CD1c-positive myeloid dendritic cell (primary cell): Measurements from ENCODE around the gene RNF180.

Experiments used
- DNase-seq: peaks from one replicate; pipeline ENCODE4 v3.0.0-alpha.2; 2016; ENCODE audit errors: extremely low spot score

The RNF180 gene, protein sequence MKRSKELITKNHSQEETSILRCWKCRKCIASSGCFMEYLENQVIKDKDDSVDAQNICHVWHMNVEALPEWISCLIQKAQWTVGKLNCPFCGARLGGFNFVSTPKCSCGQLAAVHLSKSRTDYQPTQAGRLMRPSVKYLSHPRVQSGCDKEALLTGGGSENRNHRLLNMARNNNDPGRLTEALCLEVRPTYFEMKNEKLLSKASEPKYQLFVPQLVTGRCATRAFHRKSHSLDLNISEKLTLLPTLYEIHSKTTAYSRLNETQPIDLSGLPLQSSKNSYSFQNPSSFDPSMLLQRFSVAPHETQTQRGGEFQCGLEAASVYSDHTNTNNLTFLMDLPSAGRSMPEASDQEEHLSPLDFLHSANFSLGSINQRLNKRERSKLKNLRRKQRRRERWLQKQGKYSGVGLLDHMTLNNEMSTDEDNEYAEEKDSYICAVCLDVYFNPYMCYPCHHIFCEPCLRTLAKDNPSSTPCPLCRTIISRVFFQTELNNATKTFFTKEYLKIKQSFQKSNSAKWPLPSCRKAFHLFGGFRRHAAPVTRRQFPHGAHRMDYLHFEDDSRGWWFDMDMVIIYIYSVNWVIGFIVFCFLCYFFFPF

DNA sequence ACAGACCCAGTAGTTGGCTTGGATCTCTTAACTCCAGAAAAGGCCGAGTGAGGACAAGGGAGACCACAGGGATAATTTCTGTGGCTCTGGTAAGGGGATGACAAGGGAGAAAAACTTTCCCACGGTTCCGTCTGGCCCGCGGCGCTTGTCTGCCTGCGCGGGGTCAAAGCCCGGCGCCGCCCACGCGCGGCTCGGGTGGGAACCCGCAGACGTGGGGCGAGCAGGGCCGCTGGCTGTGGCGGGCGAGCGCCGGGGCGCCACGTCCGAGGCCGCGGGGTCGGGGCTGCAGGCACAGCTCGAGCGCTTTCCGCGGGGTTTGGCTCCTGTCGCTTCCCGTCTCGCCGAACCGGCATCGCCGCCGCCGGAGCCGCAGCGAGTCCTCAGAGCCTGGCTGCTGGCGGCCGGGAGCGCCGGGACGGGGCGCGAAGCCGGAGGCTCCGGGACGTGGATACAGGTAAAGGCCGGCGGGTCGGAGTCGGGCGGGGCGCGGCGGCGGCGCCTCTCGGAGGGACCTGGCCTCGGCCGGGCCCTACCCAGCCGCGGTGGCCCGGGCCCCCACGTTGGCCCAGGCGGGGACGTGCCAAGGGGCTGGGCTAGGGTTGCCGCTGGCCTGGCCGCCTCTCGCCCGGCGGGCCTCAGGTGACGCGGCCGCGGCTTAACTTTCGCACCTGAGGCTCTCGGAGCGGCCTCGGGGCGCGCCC is at the start of gene RNF180:
Gene RNF180, plus strand, starts transcription at position 344 of the 701 bp plus-strand sequence. CDS start 34,965 bp downstream, outside the sequence.
- no peak for DNase-seq

DNA sequence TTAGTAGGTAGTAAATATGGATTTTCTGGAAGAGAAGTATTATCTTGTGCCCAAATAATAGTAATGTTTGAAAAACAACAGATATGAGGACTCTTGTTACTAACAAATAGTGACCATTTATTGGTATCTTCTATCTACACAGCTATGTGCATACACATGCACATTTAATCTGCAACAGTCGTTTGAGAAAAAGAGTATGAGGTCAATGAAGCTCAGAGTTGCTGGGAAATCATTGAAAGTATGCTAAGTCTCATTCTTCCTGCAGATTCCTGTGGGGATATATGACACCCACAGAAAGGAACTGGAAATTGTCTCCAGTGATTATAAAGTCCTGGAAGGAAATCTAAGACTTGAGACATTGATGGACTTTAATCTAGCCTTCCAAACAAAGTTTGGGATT is 40.1 kb upstream of the RNF180 start:
- no peak for DNase-seq

DNA sequence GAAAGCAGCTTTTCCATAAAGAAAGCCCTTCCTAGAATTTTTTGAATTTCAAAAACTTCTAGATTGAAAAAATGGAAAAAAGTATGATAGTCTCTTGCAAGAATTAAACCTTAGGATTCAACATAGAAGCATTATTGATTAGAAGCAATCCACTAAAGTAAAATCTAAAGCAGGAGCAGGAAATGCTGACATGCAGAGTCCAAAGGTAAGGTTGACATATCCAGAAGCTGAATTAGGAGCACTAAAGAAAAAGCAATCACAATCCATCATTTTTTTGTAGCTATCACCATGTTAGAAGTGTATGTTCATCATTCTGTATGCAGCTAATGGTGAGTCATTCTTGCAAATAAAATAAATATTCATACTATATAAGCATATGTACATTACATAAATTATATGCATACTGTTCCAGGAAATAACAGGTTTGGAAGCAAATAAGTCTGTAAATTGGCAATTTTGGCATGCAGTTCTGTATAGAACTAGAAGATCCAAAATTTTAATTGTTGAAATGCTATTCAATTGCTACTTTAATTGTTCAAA is 39.4 kb upstream of the RNF180 start:
- no peak for DNase-seq

DNA sequence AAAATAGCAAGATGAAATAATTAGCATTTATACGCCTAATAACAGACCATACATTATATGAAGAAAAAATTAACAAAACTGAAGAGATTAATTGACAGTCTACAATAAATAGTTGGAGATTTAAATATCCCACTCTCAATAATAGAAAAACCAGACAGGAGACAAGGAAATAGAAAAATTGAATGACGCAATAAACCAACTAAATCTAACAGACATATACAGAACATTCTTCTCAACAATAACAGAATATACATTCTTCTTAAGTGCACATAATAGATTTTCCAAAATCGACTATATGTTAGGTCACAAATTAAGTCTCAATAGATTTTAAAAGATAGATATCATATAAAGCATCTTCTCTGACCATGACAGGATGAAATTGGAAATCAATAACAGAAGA is 25.6 kb upstream of the RNF180 start:
- no peak for DNase-seq

DNA sequence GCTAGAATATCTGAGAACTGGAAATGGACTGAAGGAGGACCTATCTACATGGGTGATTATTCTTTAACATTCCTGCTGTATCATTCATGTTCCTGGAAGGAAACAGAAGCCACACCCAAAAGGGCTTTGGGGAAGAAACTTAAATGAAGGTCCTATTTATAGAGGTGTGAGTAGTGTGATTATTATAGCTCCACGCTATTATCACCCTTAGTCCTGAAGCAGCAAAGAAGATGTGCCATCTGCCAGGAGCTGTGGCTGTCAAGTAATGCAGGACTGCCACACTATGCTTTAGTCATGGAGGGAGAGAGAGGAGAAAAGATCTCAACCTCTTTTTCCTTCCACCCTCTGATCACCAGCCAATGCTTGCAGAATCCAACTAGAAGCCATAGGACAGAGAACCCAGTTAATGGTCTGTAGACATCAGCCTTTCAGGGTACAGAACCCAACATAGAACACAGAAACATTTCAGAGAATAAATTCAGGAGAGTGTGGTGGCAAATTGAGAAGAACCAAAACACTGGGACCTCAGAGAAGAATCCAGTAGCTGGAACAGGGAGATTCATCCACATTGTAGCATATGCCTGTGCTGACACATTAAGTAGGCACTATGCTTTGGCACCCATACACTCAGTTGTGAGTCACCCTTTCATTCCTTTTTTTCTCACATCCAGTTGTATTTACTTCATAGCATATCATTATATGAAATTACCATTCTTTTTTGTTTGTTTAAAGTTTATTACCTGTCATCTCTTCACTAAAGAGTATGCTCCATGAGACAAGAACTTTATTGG is 21.0 kb upstream of the RNF180 start:
- no peak for DNase-seq

DNA sequence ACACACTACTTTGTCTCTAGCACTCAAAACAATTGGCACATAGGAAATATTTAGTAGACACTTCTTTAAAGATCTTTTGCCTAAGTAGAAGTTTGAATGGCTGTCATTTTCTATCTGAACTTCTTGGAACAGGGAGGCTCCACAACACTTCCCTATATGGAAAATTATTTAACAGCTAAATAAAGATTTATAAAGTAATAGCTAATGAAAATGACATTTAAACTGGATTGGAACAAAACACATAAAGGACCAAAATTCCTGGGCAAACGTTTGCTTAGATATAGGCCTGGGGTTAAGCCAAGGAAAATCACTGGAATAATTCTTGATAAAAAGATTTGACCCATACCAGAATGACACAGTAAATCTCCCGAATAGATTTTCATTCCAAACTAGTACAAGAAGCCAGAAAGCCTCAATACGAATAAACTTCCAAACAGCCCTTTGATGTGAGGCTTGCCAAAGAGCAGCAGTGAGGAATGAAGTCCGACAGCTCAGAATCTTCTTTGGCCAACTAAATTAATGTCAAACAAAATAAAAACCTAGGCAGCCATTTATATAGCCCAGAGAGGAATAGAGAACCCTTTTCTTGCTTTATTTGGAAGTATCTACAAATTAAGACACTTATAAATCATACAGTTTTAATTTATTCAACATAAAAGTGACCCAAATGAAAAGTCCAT is 20.3 kb upstream of the RNF180 start:
- DNase-seq = no peak

DNA sequence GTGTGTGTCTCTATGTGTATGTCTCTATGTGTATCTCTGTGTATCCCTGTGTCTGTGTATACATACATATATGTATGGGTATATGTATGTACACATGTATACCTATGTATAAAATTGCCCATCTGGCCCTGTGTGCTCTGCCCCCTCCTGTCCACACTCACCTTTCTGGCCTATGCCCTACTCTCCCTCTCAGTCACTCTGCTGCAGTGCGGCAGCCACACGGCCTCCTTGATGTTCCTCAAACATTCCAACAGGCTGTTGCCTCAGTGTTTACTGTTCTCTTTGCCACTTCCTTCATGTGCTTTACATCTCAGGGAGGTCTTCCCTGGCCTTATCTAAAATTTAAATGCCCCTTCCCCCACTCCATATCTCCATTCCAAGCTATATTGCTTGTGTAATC is 18.3 kb upstream of the RNF180 start:
- DNase-seq = no peak

DNA sequence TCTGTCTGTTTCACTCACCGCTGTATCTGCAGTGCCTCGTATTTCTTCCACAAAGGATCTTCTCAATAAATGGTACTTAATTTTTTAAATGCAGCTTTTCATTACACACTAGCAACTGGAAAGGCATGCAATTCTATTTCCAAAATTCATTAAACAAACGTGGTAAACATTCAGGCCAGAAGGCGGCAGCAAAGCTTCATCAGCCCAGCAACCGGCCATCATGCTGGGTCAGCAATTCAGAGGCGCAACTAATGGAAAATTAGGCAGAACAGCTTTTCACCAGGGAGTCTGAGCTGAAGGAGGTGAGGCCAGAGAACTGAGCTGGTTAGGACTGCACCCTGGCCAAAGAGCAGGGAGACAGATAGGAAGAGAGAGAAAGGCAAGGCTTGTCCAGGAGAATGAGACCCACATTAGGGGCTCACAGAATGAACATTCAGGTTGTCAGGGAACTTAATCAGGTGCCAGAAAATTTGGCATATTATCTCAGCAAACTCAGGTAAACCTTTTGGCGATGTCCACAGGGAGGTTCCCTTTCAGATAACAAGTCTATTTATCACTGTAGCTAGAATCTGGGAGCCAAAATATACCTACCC is 17.7 kb upstream of the RNF180 start:
- DNase-seq = no peak

DNA sequence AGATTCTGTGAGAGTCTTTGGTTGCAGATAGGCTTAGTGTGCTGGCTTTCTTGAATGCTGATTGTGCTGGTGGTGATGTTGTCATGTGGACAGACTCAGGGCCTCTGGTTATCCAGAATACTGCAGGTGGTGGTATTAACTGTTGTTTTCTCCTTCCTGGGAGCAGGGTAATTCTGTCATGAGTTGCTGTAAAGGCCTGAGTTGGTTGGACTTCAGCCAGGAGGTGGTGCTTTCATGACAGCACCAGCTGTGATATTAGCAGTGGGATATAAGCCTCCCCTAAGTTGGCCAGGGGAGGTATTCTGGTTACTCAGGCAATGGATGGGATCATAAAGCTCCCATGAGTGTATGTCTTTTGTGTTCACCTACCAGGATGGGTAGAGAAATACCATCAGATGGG is 16.4 kb upstream of the RNF180 start:
- DNase-seq = no peak

DNA sequence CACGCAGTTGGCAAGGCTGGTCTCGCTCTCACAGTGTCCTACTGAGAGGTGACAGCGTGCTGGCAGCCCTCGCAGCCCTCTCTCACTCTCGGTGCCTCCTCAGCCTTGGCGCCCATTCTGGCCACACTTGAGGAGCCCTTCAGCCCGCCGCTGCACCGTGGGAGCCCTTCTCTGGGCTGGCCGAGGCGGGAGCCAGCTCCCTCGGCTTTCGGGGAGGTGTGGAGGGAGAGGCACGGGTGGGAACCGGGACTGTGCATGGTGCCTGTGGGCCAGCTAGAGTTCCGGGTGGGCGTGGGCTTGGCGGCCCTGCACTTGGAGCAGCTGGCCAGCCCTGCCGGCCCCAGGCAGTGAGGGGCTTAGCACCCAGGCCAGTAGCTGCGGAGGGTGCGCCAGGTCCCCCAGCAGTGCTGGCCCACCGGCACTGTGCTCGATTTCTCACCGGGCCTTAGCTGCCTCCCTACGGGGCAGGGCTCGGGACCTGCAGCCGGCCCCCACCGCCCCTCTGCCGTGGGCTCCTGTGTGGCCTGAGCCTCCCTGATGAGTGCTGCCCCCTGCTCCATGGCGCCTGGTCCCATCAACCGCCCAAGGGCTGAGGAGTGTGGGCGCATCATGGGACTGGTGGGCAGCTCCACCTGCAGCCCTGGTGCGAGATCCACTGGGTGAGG is 15.7 kb upstream of the RNF180 start:
- no peak for DNase-seq

DNA sequence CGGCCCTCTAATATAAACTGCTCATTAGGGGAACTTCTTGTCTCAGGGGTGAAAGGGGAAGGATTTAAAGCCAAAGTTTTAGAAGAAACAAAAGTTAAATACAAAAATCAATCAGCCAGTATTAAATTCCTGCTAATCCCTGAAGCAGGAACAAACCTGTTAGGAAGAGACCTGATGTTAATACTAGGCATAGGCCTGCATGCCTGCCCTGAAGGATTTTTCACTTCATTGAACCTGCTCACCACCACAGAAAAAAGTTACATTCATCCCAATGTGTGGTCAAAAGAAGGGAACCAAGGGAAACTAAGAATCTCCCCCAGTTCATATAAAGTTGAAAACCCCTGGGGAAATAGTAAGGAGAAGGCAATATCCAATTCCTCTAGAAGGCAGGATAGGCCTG is 9.4 kb upstream of the RNF180 start:
- DNase-seq = no peak

DNA sequence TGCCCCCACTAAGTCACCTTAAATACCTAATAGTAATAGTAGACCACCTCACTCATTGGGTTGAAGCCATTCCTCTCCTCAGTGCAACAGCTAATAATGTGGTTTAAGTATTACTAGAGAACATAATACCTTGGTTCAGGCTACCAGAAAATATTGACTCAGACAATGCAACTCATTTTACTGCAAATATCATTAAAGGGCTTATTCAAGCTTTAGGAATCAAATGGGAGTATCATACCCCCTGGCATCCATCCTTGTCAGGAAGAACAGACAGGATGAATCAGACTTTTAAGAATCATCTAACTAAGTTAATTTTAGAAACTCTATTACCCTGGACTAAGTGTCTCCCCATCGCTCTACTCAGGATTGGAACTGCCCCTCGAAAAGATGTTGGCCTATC is 6.8 kb upstream of the RNF180 start:
- no peak for DNase-seq

DNA sequence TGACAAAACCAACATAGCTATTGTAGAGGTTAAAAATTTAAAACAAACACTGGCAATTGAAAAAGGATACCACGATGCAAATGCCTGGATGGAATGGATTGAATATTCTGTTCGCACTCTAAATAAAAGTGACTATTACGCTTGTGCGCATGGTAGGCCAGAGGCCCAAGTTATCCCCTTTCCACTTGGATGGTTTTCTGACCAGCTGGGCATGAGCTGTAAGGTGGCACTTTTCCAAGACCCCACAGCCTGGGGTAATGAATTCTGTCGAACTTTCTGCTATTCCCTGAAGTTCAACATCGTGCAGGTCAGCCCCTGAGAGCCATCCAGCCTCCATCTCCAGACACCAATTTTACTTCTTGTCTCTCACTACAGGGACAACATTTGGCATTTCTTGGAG is 5.4 kb upstream of the RNF180 start:
- no peak for DNase-seq

DNA sequence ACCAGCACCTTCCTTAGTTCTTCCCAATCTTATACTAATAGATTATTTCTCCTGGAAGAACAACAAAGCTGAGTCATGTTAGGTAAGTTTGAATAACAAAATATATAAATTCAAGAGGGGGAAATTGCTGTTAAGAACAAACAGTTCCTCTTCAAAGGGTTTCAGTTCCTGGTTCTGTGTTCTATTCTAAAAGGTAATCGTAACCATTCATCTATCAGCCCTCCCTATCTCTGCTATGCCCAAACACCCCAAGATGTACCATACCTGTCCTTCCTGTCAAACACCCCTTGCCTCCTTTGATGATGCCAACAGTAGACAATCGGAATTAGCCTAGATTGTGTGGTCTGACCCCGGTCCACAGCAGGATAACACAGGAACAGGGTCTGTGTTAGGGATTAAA is 4.2 kb upstream of the RNF180 start:
- no peak for DNase-seq

DNA sequence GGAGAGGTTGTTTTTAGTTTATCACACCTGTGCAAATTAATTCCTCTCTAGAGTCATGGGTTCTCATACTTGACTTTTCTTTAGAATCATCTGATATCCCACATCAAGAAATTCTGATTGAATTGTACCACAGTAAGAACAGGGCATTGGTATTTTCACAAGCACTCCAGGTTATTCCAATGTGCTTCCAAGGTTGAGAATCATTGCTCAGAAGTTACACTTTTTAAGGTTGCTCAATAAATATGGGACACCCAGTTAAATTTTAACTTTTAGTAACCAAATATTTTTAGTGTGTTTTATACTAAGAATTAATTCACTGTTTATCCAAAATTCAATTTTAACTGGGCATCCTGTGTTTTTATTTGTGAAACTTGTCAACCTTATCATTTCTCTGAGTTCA is 2.5 kb upstream of the RNF180 start:
- DNase-seq = no peak

DNA sequence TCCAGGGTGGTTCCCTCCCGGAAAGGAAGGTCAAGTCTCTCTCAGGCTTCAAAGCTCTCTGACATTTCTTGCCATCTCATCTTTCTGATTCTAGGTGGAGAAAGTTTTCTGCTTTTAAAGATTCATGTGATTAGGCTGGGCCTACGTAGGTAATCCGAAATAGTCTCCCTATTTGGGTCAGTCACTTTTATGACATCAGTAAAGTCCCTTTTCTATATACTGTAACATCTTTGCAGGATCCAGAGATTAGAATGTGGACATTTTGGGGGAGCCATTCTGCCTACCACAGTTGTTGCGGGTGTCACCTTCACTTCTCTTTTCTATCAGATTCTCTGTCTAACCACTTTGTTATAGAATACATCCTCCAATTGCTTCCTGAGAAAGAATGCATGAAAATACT is 1.9 kb upstream of the RNF180 start:
- no peak for DNase-seq

DNA sequence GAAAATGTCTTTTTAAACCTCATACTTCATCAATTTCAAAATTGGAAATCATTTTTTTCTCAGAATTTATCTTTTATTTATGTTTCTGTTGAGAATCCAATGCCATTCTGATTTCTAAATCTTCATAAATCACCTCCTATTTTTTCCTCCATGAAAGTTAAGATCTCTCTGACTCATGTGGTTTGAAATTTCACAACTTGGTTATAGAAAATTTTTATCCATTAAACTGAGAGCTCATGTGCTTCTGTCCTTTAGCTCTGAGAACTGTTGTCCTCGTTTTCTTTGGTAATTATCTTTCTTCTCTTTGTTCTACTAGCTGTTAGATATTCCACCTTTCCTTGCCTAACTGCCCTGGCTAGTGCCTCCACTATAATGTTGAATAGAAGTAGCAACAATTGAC is 1.5 kb upstream of the RNF180 start:
- no peak for DNase-seq

DNA sequence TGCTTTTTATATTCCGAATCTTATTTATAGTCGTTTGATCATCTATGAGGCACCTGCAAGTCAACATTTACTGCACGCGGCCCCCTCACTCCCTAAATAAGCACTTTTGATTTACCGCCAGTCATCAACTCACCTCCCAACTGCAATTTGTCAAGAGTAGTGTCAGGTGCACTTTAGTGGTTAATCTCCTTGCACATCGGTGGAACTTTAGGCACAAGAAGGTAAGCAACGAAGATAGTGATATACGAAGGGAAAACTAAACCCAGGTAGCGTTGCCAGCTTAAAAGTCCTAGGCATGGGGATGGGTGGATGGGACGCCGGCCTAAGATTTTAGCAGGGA is 513 bp upstream of the RNF180 start:
- DNase-seq = no peak

DNA sequence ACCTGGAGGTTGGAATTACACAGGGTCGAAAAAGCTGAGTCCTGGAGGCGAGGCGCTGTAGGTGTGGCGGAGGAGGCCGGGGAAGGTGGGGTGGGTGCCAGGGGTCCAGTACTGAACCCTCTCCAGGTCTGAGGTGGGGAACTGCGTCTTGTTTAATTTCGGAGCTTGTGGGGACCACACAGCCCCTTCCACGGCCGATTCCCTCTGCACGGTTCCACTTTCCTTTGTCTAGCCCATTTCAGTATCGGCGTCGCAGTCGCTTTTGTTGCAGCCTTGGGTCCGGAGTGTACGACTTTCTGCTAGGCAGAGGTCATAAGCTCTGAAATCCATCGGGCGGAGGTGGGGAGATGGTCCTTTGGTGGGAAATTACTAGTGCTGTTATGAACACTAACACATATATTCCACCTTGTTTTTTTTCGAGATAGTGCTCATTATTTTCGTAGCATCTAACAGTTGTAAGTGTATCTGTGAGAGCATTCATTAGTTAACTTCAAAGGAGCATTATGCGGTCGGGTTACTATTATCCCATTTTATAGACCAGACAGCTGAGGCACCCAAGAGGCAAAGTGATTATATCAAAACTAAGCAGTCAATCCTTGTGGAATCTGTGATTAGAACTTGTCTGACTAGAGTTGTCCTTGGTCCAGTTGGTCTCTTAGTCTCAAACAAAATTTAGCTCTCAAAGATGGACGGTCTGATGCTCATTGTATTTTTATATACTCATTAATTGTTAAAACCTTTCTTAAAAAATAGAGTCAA is 737 bp downstream of the RNF180 start:
- no peak for DNase-seq

DNA sequence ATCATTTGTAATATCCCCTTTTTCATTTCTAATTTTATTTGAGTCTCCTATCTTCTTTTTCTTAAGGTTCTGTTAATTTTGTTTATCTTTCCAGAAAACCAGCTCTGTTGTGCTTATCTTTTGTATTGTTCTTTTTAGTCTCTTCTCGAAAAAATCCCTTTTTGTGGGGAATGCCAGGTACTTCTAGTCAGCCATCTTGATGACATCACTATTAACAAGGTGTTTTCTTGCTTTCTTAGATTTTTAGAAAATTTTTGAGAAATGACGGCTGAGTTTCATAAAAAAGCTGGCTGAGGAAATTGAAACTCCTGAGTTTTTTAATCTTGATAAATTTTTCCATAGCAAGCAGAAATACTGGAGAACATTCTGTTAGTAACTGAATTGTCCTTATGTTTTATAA is 10.7 kb downstream of the RNF180 start:
- DNase-seq = no peak
